Neural cell (in vitro differentiated cells): Measurements from ENCODE around the gene CCDC148. TPM values are rescaled to one million over a fixed set of nuclear protein-coding genes. Genes with fewer than 3 reads are reported as not detected.

Experiments used
- H2AFZ ChIP-seq: fragments of 200-600, 300-800 bp; sonication (generic), shearing (Covaris generic); 2 replicates; pipeline ENCODE4 v1.6.0; 2014; ENCODE audit warnings: low read depth, mild to moderate bottlenecking, antibody characterized with exemption, low read length, moderate library complexity
- H3F3A ChIP-seq: fragments of 200-600 bp; shearing (Covaris generic); 2 replicates; pipeline ENCODE4 v1.6.1; 2016; ENCODE audit warnings: mild to moderate bottlenecking, moderate library complexity, mixed read lengths, antibody characterized with exemption, low read length; ENCODE audit not compliant: insufficient read depth, poor library complexity, severe bottlenecking
- H3K27ac ChIP-seq: fragments of 200-600, 300-800 bp; sonication (generic), shearing (Covaris generic); 2 replicates; pipeline ENCODE4 v1.5.1; 2014; ENCODE audit warnings: mild to moderate bottlenecking, low read length, moderate library complexity
- H3K27me3 ChIP-seq: fragments of 300-800, 200-600 bp; sonication (generic), shearing (Covaris generic); 2 replicates; pipeline ENCODE4 v1.6.0; 2014; ENCODE audit warnings: mild to moderate bottlenecking, low read depth, low read length, moderate library complexity; ENCODE audit not compliant: insufficient read depth
- H3K36me3 ChIP-seq: fragments of 300-800, 200-600 bp; sonication (generic), shearing (Covaris generic); 2 replicates; pipeline ENCODE4 v1.5.1; 2014; ENCODE audit warnings: mild to moderate bottlenecking, antibody characterized with exemption, low read length, moderate library complexity; ENCODE audit not compliant: insufficient read depth
- H3K4me2 ChIP-seq: fragments of 300-800, 200-600 bp; sonication (generic), shearing (Covaris generic); 2 replicates; pipeline ENCODE4 v1.6.0; 2014; ENCODE audit warnings: mild to moderate bottlenecking, low read length
- H3K4me3 ChIP-seq: fragments of 300-800, 200-600 bp; sonication (generic), shearing (Covaris generic); 2 replicates; pipeline ENCODE4 v1.5.1; 2014; ENCODE audit warnings: mild to moderate bottlenecking, low read length, moderate library complexity
- H3K79me2 ChIP-seq: fragments of 200-600 bp; shearing (Covaris generic); replicated peaks from 2 replicates; pipeline ENCODE4 v1.6.0; 2014; ENCODE audit warnings: mild to moderate bottlenecking, low read length, moderate library complexity; ENCODE audit not compliant: insufficient read depth
- H3K9ac ChIP-seq: fragments of 300-800, 200-600 bp; sonication (generic), shearing (Covaris generic); 2 replicates; pipeline ENCODE4 v1.6.1; 2016; ENCODE audit warnings: mild to moderate bottlenecking, low read length, mixed read lengths
- H3K9me2 ChIP-seq: fragments of 200-600 bp; shearing (Covaris generic); 2 replicates; pipeline ENCODE4 v1.6.1; 2016; ENCODE audit warnings: mild to moderate bottlenecking, low read length, mixed read lengths; ENCODE audit not compliant: insufficient read depth
- H3K9me3 ChIP-seq: fragments of 200-600, 300-800 bp; sonication (generic), shearing (Covaris generic); 2 replicates; pipeline ENCODE4 v1.6.1; 2016; ENCODE audit warnings: mild to moderate bottlenecking, mixed run types, low read length, moderate library complexity, mixed read lengths
- H4K20me1 ChIP-seq: fragments of 200-600 bp; shearing (Covaris generic); 2 replicates; pipeline ENCODE4 v1.6.1; 2016; ENCODE audit warnings: mild to moderate bottlenecking, mixed run types; ENCODE audit not compliant: insufficient read depth
- EP300 ChIP-seq: fragments of 450-650 bp; conservative IDR thresholded peaks from 2 replicates; pipeline ENCODE4 v1.6.1; 2014; ENCODE audit warnings: antibody characterized with exemption, mild to moderate bottlenecking, moderate library complexity; ENCODE audit not compliant: poor library complexity, severe bottlenecking
- EZH2 ChIP-seq: fragments of 200-600, 300-800 bp; shearing (Covaris generic), sonication (generic); IDR thresholded peaks from 2 replicates; pipeline ENCODE4 v1.6.1; 2014; ENCODE audit warnings: antibody characterized with exemption, low read length, borderline replicate concordance, mild to moderate bottlenecking; ENCODE audit not compliant: insufficient read depth, poor library complexity, severe bottlenecking
- MXI1 ChIP-seq: fragments of 450-650 bp; conservative IDR thresholded peaks from 2 replicates; pipeline ENCODE4 v1.6.1; 2014; ENCODE audit warnings: antibody characterized with exemption, mild to moderate bottlenecking; ENCODE audit not compliant: poor library complexity, severe bottlenecking
- POLR2AphosphoS5 ChIP-seq: IDR thresholded peaks from 2 replicates; pipeline ENCODE4 v1.6.1; 2012
- RAD21 ChIP-seq: fragments of 450-650 bp; conservative IDR thresholded peaks from 2 replicates; pipeline ENCODE4 v1.6.1; 2014; ENCODE audit warnings: antibody characterized with exemption, mild to moderate bottlenecking, moderate library complexity
- SMC3 ChIP-seq: fragments of 450-650 bp; conservative IDR thresholded peaks from 2 replicates; pipeline ENCODE4 v1.6.1; 2014; ENCODE audit warnings: antibody characterized with exemption, mild to moderate bottlenecking, moderate library complexity; ENCODE audit not compliant: poor library complexity
- TAF1 ChIP-seq: IDR thresholded peaks from 2 replicates; pipeline ENCODE4 v1.6.1; 2012; ENCODE audit warnings: low read depth
- polyA plus RNA-seq: library from polyadenylated mRNA; depleted of rRNA; stranded (reverse); fragments of >200 nt; gene quantifications from 2 replicates; pipeline ENCODE4 v1.2.3, GENCODE V29; 2014
- TF ChIP-seq, protein P1 (sequence below): fragments of 450-650 bp; IDR thresholded peaks from 2 replicates; pipeline ENCODE4 v1.5.1; 2014; ENCODE audit warnings: antibody characterized with exemption, mild to moderate bottlenecking, moderate library complexity; ENCODE audit not compliant: poor library complexity, severe bottlenecking
- TF ChIP-seq, protein P2 (sequence below): IDR thresholded peaks from 2 replicates; pipeline ENCODE4 v1.6.1; 2012; ENCODE audit warnings: borderline replicate concordance

The CCDC148 gene
- polyA plus RNA-seq, 1 donor from 2014 or later, result 1.8 TPM

DNA sequence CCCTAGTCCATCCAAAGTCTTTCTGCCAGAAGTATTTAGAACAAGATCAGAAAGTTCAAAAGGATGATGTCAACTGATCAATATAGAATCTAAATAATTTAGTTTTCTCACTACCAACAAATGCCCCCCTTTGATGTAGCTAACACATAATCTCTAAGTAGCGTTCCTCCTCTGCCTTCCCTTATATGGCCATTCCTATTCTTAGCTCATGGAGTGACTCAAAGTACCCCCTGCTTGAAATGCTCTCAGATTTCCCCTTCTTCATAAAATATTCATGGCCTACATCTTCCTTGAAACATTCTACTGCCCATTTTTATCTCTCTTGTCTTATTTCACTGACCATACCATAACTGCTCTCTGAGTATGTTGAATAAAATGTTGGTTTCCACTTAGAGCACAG is 203.4 kb downstream of the CCDC148 start:
- H3K9me2 ChIP-seq, result no peaks in the 10 kb centered on the region
- no peaks in the 10 kb centered on the region for H3K9me3 ChIP-seq
- H3K4me2 ChIP-seq, result no peak overlapping the region
- H3K79me2 ChIP-seq, result no peaks in the 10 kb centered on the region
- no peak overlapping the region for H3K4me3 ChIP-seq
- H3K27me3 ChIP-seq, result no peaks in the 10 kb centered on the region
- no peak overlapping the region for H3K9ac ChIP-seq
- H4K20me1 ChIP-seq, result no peaks in the 10 kb centered on the region
- no peak overlapping the region for H3K27ac ChIP-seq
- H3K36me3 ChIP-seq, result no peaks in the 10 kb centered on the region
- no peaks in the 10 kb centered on the region for H3F3A ChIP-seq
- no peak for TF ChIP-seq SMC3
- no peak overlapping the region for H2AFZ ChIP-seq

DNA sequence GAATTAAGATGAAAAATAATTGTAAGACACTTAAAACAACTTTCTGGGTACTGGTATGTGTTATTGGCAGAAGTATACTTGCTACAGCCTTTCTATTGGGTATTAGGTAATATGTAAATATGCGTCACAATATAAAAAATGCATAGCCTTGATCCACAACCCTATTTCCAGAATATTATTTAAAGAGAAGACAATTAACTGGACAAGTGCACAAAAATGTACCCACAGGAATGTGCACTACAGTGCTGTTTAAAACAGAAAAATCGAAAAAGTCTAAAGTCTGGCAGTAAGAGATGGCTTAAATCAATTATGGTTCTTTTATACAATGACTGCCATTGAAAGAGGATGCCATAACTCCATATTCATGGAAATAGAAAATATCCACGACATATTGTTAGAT is 205.2 kb downstream of the CCDC148 start:
- H3K9me3 ChIP-seq, result no peaks in the 10 kb centered on the region
- no peak for TF ChIP-seq EZH2
- no peak for TF ChIP-seq RAD21
- TF ChIP-seq MXI1, result no peak
- TF ChIP-seq SMC3, result no peak
- TF ChIP-seq, protein P1, sequence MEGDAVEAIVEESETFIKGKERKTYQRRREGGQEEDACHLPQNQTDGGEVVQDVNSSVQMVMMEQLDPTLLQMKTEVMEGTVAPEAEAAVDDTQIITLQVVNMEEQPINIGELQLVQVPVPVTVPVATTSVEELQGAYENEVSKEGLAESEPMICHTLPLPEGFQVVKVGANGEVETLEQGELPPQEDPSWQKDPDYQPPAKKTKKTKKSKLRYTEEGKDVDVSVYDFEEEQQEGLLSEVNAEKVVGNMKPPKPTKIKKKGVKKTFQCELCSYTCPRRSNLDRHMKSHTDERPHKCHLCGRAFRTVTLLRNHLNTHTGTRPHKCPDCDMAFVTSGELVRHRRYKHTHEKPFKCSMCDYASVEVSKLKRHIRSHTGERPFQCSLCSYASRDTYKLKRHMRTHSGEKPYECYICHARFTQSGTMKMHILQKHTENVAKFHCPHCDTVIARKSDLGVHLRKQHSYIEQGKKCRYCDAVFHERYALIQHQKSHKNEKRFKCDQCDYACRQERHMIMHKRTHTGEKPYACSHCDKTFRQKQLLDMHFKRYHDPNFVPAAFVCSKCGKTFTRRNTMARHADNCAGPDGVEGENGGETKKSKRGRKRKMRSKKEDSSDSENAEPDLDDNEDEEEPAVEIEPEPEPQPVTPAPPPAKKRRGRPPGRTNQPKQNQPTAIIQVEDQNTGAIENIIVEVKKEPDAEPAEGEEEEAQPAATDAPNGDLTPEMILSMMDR, result no peak
- TF ChIP-seq EP300, result no peak
- TF ChIP-seq POLR2AphosphoS5, result no peak
- TF ChIP-seq, protein P2, sequence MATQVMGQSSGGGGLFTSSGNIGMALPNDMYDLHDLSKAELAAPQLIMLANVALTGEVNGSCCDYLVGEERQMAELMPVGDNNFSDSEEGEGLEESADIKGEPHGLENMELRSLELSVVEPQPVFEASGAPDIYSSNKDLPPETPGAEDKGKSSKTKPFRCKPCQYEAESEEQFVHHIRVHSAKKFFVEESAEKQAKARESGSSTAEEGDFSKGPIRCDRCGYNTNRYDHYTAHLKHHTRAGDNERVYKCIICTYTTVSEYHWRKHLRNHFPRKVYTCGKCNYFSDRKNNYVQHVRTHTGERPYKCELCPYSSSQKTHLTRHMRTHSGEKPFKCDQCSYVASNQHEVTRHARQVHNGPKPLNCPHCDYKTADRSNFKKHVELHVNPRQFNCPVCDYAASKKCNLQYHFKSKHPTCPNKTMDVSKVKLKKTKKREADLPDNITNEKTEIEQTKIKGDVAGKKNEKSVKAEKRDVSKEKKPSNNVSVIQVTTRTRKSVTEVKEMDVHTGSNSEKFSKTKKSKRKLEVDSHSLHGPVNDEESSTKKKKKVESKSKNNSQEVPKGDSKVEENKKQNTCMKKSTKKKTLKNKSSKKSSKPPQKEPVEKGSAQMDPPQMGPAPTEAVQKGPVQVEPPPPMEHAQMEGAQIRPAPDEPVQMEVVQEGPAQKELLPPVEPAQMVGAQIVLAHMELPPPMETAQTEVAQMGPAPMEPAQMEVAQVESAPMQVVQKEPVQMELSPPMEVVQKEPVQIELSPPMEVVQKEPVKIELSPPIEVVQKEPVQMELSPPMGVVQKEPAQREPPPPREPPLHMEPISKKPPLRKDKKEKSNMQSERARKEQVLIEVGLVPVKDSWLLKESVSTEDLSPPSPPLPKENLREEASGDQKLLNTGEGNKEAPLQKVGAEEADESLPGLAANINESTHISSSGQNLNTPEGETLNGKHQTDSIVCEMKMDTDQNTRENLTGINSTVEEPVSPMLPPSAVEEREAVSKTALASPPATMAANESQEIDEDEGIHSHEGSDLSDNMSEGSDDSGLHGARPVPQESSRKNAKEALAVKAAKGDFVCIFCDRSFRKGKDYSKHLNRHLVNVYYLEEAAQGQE, result no peak
- no peak for TF ChIP-seq TAF1
- H3K9ac ChIP-seq, result no peak overlapping the region
- no peaks in the 10 kb centered on the region for H3K9me2 ChIP-seq
- no peaks in the 10 kb centered on the region for H3K36me3 ChIP-seq
- H4K20me1 ChIP-seq, result no peaks in the 10 kb centered on the region
- no peak overlapping the region for H3K4me2 ChIP-seq
- H2AFZ ChIP-seq, result no peak overlapping the region
- H3K79me2 ChIP-seq, result no peaks in the 10 kb centered on the region
- H3K27ac ChIP-seq, result no peak overlapping the region
- H3F3A ChIP-seq, result no peaks in the 10 kb centered on the region
- no peak overlapping the region for H3K4me3 ChIP-seq
- no peaks in the 10 kb centered on the region for H3K27me3 ChIP-seq

DNA sequence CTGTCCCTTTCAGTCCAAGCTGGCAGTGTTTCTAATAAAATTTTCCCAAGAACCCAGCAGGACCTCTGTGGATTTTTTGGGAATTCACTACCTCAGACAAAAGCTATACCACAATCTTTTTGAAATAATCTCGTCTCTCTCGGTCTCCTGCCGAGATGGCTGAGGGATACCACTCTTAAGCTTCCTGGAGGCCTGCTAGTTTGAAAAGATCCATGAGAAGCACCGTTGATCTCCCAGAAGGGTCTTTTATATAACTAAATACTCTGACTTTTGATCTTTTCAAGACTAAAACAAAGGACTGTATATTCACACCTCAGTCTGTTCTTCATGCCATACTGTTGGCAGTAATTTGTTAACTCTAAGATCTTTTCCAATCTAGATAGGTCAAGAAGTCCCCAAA is 213.2 kb downstream of the CCDC148 start:
- Histone ChIP-seq H3K4me2 (no peak overlapping the region), H3K36me3 (no peaks in the 10 kb centered on the region)

More for the DNA sequence above, 213.2 kb downstream of the CCDC148 start:
- no peaks in the 10 kb centered on the region for H3F3A ChIP-seq
- no peaks in the 10 kb centered on the region for H3K79me2 ChIP-seq
- no peak overlapping the region for H3K4me3 ChIP-seq
- H3K9ac ChIP-seq, result no peak overlapping the region
- no peak overlapping the region for H2AFZ ChIP-seq
- no peaks in the 10 kb centered on the region for H4K20me1 ChIP-seq
- no peaks in the 10 kb centered on the region for H3K27me3 ChIP-seq
- TF ChIP-seq POLR2AphosphoS5, result no peak
- TF ChIP-seq MXI1, result no peak
- H3K9me3 ChIP-seq, result no peaks in the 10 kb centered on the region
- H3K9me2 ChIP-seq, result no peaks in the 10 kb centered on the region
- no peak overlapping the region for H3K27ac ChIP-seq
